Measurements from ENCODE around the gene SOX9.
"Not testable (repeated sequence)": the region's sequence is repeated elsewhere in the genome, so short reads cannot be mapped to it uniquely, and the experiment has no call there.

SOX9 gene

DNA sequence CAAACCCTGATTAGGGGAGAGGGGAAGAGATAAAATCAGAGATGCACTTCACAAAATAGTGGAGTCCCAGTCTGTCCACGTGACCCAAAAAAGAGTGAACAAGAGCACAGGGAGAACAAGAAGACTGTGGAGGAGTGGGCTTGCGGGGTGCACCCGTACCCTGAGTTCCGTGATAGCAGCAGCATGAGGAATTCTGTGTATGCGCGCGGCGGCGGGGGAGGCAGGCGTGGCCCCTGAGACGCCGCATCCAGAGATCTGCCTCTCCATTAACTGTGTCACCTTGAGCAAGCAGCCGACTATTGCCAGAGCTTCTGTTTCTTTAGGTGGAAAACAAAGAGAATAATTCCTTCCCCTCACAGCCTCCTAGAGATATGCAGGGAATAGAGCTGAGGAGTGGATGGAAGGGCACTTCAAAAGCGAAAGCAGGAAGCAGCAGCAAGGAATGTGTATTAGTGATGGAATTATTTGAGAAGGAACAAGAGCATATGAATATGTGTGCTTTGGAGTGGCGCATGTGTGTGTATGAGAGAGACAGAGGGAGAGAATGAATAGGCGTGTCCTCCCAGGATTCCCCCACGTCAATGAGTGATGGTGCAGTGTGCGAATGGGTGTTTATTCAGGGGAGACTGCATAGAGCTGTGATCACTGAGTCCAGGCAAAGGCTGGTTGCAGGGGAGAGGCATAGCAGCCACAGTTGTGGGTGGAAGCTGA lies 10.4 kb upstream of the SOX9 start:
- no peak overlapping the region for H3K27ac ChIP-seq (ENCODE audit: insufficient read depth, low read length, poor library complexity, severe bottlenecking)
- H3K27me3 ChIP-seq (replicated peaks; ENCODE audit: control insufficient read depth, insufficient read depth, low read length, poor library complexity, severe bottlenecking) = no peaks in the 10 kb centered on the region
- H3K36me3 ChIP-seq (ENCODE audit: control insufficient read depth, insufficient read depth, low read length) = no peaks in the 10 kb centered on the region
- no peaks in the 10 kb centered on the region for H3K9me3 ChIP-seq (ENCODE audit: control insufficient read depth, low read length)
- no peaks in the 10 kb centered on the region for H3K4me1 ChIP-seq (ENCODE audit: control insufficient read depth, insufficient read depth, low read length, poor library complexity, severe bottlenecking)
- no peak overlapping the region for H3K4me3 ChIP-seq (ENCODE audit: insufficient read depth, low read depth, low read length, poor library complexity, severe bottlenecking)
- no peak for DNase-seq

DNA sequence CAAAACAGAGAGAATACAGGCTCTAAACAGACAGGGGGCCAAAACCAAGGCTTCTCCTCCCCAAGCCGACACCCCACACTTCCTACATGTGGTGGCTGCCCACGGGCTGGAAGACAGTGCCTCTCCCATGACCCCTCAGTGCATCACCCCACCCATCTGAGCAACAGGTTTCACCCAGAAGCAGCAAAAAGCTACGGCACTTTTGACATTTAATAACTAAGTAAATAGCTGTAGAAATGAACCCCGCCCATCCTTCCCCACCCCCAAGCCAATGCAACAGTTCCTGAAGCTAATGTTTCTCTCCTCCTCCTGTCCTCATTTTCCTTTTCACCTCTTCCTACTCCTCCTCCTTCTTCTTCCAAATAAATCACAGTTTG lies 9.9 kb upstream of the SOX9 start:
- DNase-seq = no peak
- H3K27ac ChIP-seq (ENCODE audit: insufficient read depth, low read length, poor library complexity, severe bottlenecking) = no peak overlapping the region
- H3K9me3 ChIP-seq (ENCODE audit: control insufficient read depth, low read length) = no peaks in the 10 kb centered on the region
- H3K27me3 ChIP-seq (replicated peaks; ENCODE audit: control insufficient read depth, insufficient read depth, low read length, poor library complexity, severe bottlenecking) = no peaks in the 10 kb centered on the region
- H3K36me3 ChIP-seq (ENCODE audit: control insufficient read depth, insufficient read depth, low read length) = no peaks in the 10 kb centered on the region
- no peak overlapping the region for H3K4me3 ChIP-seq (ENCODE audit: insufficient read depth, low read depth, low read length, poor library complexity, severe bottlenecking)
- H3K4me1 ChIP-seq (ENCODE audit: control insufficient read depth, insufficient read depth, low read length, poor library complexity, severe bottlenecking) = no peaks in the 10 kb centered on the region

DNA sequence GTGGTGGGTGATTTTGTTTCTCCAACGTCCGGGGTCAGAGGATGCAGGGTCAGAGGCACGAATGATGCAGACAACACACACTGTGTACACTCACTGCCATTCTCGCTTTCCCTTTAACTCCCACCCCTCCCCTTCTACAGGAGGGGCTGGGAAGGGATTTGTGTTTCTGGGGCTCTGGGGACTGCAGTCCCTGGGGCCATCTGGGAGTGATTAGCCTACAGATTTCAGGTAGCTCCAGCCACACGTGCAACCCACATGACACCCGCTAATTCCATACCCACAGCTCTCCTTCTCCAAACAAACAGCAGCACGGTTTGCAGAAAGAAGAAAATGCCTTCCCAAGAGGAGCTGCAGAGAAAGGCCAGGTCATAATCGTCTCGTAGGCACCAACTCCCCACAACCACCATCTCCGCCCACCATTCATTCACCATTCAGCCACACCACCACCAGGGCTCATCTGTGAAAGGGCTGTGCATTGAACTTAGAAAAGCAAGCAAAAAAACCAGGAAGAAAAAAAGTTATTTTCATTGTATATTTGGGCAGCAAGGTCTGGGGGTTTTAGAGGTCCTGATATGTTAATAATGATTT lies 9.4 kb upstream of the SOX9 start:
- DNase-seq = no peak
- H3K36me3 ChIP-seq (ENCODE audit: control insufficient read depth, insufficient read depth, low read length) = no peaks in the 10 kb centered on the region
- no peaks in the 10 kb centered on the region for H3K4me1 ChIP-seq (ENCODE audit: control insufficient read depth, insufficient read depth, low read length, poor library complexity, severe bottlenecking)
- H3K9me3 ChIP-seq (ENCODE audit: control insufficient read depth, low read length) = no peaks in the 10 kb centered on the region
- H3K4me3 ChIP-seq (ENCODE audit: insufficient read depth, low read depth, low read length, poor library complexity, severe bottlenecking) = no peak overlapping the region
- no peak overlapping the region for H3K27ac ChIP-seq (ENCODE audit: insufficient read depth, low read length, poor library complexity, severe bottlenecking)
- H3K27me3 ChIP-seq (replicated peaks; ENCODE audit: control insufficient read depth, insufficient read depth, low read length, poor library complexity, severe bottlenecking) = peaks cover 2% of the 10 kb centered on the region

DNA sequence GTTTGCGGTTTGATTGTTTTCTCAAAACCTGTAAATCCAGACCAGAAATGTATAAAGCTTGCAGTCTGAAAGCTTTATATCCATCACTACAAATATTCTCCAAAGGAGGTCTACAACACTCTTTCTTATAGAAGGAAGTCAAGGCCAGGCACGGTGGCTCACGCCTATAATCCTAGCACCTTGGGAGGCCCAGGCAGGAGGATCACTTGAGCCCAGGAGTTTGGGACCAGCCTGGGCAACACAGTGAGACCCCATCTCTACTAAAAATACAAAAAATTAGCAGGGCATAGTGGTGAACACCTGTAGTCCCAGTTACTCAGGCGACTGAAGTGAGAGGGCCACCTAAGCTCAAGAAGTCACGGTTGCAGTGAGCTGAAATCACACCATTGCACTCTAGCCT lies 8.9 kb upstream of the SOX9 start:
- H3K27ac ChIP-seq (ENCODE audit: insufficient read depth, low read length, poor library complexity, severe bottlenecking); H3K9me3 ChIP-seq (ENCODE audit: control insufficient read depth, low read length); DNase-seq; H3K4me1 ChIP-seq (ENCODE audit: control insufficient read depth, insufficient read depth, low read length, poor library complexity, severe bottlenecking); H3K27me3 ChIP-seq (replicated peaks; ENCODE audit: control insufficient read depth, insufficient read depth, low read length, poor library complexity, severe bottlenecking); H3K36me3 ChIP-seq (ENCODE audit: control insufficient read depth, insufficient read depth, low read length); H3K4me3 ChIP-seq (ENCODE audit: insufficient read depth, low read depth, low read length, poor library complexity, severe bottlenecking): not testable (repeated sequence)

DNA sequence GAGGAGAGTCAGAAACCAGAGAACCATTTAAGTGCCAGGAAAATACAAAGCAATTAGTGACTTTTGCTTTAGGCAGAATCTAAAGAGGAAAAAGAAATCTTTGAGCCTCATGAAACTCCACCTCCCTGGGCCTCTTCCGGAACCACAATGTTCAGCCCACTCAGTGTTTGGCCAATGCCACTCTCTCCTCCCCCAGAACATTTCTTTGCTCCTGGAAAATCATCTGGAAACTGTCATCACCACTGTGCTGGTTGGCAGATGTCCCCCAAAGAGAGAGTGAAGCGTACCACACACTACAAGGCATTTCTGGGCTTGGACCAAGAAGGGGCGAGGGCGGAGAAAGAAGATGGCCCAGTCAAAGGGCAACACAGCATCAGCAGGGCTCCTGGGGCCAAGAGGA lies 7.1 kb upstream of the SOX9 start:
- Histone ChIP-seq H3K4me3 (ENCODE audit: insufficient read depth, low read depth, low read length, poor library complexity, severe bottlenecking) (no peak overlapping the region), H3K36me3 (ENCODE audit: control insufficient read depth, insufficient read depth, low read length) (no peaks in the 10 kb centered on the region), H3K27ac (ENCODE audit: insufficient read depth, low read length, poor library complexity, severe bottlenecking) (no peak overlapping the region), H3K27me3 (replicated peaks; ENCODE audit: control insufficient read depth, insufficient read depth, low read length, poor library complexity, severe bottlenecking) (peaks cover 17% of the 10 kb centered on the region), H3K4me1 (ENCODE audit: control insufficient read depth, insufficient read depth, low read length, poor library complexity, severe bottlenecking) (no peaks in the 10 kb centered on the region), H3K9me3 (ENCODE audit: control insufficient read depth, low read length) (no peaks in the 10 kb centered on the region)
- no peak for DNase-seq

DNA sequence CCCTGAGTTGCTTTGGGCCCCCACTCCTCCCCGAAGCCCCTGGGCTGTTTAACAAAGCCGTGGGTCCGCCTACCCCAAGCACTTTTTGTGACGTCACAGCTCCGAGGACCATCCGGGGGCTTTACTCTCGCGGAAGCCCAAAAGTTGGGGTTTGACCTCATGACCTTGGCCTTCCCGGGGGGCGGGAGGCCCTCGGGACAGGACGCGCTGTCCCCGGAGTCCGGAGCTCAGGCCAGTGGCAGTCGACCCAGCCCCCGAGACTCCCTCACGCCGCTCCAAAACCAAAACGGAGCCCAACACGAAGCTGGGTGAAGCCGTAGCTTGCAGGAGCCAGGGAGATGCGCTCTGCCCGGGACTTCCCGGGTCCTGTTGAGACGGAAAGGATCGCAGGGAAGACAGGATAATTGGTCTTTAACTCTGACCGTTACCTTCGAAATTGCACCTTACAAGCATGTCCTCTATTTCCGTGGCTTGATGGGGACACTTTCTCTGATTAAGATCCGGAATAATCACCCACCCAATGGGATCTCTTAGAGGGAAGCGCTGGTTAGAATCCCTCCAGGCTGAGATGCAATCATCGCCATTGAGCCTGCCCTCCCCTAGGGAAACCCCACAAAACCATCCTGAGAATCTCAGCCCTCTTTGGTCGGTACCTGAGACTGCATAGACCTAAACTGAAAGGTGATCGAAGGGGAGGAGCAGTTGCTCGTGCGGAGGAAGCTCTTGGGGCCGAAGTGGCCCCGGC lies 4.9 kb upstream of the SOX9 start:
- Histone ChIP-seq H3K4me3 (ENCODE audit: insufficient read depth, low read depth, low read length, poor library complexity, severe bottlenecking) (no peak overlapping the region), H3K9me3 (ENCODE audit: control insufficient read depth, low read length) (no peaks in the 10 kb centered on the region), H3K27ac (ENCODE audit: insufficient read depth, low read length, poor library complexity, severe bottlenecking) (no peak overlapping the region), H3K27me3 (replicated peaks; ENCODE audit: control insufficient read depth, insufficient read depth, low read length, poor library complexity, severe bottlenecking) (peaks cover 17% of the 10 kb centered on the region), H3K4me1 (ENCODE audit: control insufficient read depth, insufficient read depth, low read length, poor library complexity, severe bottlenecking) (no peaks in the 10 kb centered on the region), H3K36me3 (ENCODE audit: control insufficient read depth, insufficient read depth, low read length) (no peaks in the 10 kb centered on the region)
- no peak for DNase-seq

DNA sequence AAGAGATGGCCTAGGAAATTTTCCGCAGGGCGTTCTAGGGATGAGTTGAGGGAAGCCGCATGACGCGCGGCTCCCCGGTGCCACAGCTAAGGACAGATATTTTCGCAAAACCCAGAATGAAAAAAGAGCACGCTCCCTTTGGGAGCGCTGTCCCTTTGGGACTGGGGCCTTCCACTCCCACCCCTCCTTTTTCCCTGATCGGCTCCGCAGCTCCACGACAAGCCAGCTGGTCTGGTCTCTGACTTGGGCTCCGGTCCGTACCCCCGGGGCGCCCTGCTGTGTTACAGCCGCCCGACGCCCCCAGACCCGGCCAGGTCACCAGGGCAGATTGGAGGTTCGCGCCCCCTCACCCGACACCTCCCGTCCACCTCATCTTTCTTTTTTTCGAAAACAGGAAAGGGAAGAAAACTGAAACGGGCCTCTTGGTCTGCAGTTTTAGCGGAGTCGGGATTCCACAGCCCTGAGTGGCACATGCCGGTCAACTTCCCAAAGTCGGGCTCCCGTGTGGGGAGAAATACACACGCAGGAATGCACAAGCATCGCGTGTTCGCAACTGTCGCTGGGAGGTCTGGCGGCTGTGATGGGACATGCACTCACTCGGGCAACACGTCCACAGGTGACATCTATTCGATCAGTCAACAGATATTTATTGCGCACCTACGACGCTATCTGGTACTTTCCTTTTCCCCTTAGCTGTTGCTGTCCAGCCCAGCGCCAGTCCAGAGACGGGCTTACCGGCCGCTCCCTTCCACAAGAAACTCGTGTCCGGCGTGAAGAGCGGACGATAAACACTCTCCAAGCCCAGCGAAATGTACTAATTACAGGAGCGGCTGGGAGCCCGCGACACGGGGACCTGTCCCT lies 3.9 kb upstream of the SOX9 start:
- Histone ChIP-seq H3K4me1 (ENCODE audit: control insufficient read depth, insufficient read depth, low read length, poor library complexity, severe bottlenecking) (peaks cover 3% of the 10 kb centered on the region), H3K27me3 (replicated peaks; ENCODE audit: control insufficient read depth, insufficient read depth, low read length, poor library complexity, severe bottlenecking) (peaks cover 24% of the 10 kb centered on the region), H3K4me3 (ENCODE audit: insufficient read depth, low read depth, low read length, poor library complexity, severe bottlenecking) (no peak overlapping the region), H3K9me3 (ENCODE audit: control insufficient read depth, low read length) (no peaks in the 10 kb centered on the region), H3K36me3 (ENCODE audit: control insufficient read depth, insufficient read depth, low read length) (no peaks in the 10 kb centered on the region), H3K27ac (ENCODE audit: insufficient read depth, low read length, poor library complexity, severe bottlenecking) (no peak overlapping the region)
- no peak for DNase-seq

DNA sequence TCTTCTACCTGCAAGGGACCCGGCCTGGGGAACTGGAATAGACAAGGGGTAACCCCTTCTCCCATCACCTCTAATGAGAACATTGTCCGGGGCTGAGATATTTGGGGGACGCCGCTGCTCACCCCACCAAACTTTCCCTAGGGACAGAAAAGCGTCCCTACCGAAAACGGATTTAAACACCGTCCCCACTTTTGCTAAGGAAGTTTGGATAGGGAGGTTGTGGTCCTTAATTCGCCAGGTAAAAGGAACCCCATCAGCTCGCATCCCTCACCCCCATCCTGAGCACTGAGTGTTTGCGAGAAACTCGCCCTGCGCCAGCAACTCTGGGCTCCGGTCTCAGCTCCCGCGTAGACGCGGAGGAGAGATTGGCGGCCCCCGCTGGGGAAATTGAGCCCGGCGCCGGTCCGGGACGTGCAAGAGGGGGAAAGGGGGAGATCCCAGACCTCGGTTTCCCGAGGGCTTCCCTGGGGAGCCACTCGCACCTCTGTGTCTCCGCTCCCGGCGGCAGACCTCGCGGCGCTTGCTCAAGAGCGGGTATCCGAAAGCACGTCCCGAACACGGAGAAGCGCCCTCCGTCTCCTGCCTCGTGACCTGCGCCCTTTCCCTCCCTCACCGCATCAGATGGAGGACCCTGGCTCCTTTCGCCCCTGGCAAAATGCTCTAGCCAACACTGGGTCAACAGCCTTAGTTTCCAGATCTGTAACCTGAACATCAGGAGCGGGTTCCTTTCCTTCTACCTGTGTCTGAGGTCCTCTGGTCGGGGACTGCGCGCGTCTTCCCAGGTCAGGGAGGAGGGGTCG lies 3.1 kb upstream of the SOX9 start:
- DNase-seq = no peak
- no peak overlapping the region for H3K4me3 ChIP-seq (ENCODE audit: insufficient read depth, low read depth, low read length, poor library complexity, severe bottlenecking)
- H3K4me1 ChIP-seq (ENCODE audit: control insufficient read depth, insufficient read depth, low read length, poor library complexity, severe bottlenecking) = peaks cover 4% of the 10 kb centered on the region
- no peaks in the 10 kb centered on the region for H3K9me3 ChIP-seq (ENCODE audit: control insufficient read depth, low read length)
- no peaks in the 10 kb centered on the region for H3K36me3 ChIP-seq (ENCODE audit: control insufficient read depth, insufficient read depth, low read length)
- peaks cover 28% of the 10 kb centered on the region for H3K27me3 ChIP-seq (replicated peaks; ENCODE audit: control insufficient read depth, insufficient read depth, low read length, poor library complexity, severe bottlenecking)
- H3K27ac ChIP-seq (ENCODE audit: insufficient read depth, low read length, poor library complexity, severe bottlenecking) = no peak overlapping the region

DNA sequence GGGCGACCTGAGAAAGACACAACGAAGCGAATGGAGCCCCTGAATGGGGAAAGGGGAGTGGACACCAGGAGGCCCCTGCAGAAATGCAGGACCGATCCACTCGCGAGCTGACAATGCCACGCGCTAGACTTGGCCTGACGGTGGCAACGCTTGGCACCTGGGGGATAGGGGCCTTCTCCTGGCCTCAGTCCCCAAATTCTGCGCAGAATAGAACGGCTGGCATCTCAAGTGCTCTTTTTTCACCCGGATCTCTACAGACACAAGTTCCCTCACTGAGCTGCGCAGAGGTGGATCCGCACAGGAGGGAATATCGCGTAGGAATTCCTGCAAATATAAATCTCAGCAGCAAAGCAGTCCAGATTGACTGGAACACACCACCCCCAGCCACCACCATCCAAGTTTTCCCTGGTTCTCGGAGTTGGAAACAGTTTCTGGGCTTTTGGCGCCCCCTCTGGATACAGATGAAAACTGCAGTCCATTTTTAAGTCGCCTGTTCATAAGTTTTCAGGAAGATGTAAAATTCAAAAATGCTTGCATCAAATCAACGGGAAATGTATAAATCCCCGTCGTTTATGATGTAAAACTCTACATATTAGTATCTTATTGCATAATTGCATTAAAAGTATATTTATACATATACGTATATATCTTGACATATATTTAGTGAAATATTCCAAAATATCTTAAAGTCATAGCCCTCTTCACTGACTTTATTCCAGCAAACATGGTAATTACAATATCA lies 2.3 kb upstream of the SOX9 start:
- DNase-seq = no peak
- H3K27ac ChIP-seq (ENCODE audit: insufficient read depth, low read length, poor library complexity, severe bottlenecking) = no peak overlapping the region
- no peaks in the 10 kb centered on the region for H3K36me3 ChIP-seq (ENCODE audit: control insufficient read depth, insufficient read depth, low read length)
- H3K4me3 ChIP-seq (ENCODE audit: insufficient read depth, low read depth, low read length, poor library complexity, severe bottlenecking) = no peak overlapping the region
- H3K27me3 ChIP-seq (replicated peaks; ENCODE audit: control insufficient read depth, insufficient read depth, low read length, poor library complexity, severe bottlenecking) = peaks cover 28% of the 10 kb centered on the region
- H3K4me1 ChIP-seq (ENCODE audit: control insufficient read depth, insufficient read depth, low read length, poor library complexity, severe bottlenecking) = peaks cover 4% of the 10 kb centered on the region
- no peaks in the 10 kb centered on the region for H3K9me3 ChIP-seq (ENCODE audit: control insufficient read depth, low read length)

Measured in effector memory CD4-positive, alpha-beta T cell (primary cell).